ENCODE results near the gene WDR62. TPM values are rescaled to one million over a fixed set of nuclear protein-coding genes. Genes with fewer than 3 reads are reported as not detected.

The WDR62 gene
- total RNA-seq, 4 donors from 2014 or later: 2.4 to 5.8 TPM; not detected in 2

DNA sequence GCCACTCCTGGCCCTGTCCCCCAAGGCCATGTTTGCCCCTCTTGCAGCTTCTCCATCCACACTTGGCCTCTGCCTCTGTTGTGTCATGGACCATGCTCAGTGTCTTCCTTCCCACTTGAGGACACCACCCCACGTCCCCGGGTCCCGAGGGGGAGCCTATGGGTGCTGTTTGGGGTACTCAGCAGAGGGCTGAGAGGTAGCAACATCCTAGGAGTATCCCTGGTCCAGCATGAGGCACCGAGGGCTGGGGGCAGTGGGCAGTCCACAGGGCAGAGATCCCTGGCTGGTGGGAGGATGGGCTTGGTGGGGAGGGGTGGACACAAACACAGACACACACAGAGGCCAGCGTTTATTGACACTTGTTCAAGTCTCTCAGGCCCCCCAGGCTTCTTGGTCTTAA lies 95.9 kb downstream of the WDR62 start:
- Histone ChIP-seq H3K27me3 (no peaks in the 10 kb centered on the region), H3K27ac (peak overlapping the region; percentile 94 to 98), H3K4me1 (peaks cover 0 to 5% of the 10 kb centered on the region in 2 donors), H3K9me3 (no peaks in the 10 kb centered on the region), H3K36me3 (no peaks in the 10 kb centered on the region), H3K4me3 (no peak overlapping the region)
- DNase-seq: no peak
- intact Hi-C loops (cut with DNase I; ENCODE audit: low total_unique reads): no loop called here
- TF ChIP-seq, protein P1, sequence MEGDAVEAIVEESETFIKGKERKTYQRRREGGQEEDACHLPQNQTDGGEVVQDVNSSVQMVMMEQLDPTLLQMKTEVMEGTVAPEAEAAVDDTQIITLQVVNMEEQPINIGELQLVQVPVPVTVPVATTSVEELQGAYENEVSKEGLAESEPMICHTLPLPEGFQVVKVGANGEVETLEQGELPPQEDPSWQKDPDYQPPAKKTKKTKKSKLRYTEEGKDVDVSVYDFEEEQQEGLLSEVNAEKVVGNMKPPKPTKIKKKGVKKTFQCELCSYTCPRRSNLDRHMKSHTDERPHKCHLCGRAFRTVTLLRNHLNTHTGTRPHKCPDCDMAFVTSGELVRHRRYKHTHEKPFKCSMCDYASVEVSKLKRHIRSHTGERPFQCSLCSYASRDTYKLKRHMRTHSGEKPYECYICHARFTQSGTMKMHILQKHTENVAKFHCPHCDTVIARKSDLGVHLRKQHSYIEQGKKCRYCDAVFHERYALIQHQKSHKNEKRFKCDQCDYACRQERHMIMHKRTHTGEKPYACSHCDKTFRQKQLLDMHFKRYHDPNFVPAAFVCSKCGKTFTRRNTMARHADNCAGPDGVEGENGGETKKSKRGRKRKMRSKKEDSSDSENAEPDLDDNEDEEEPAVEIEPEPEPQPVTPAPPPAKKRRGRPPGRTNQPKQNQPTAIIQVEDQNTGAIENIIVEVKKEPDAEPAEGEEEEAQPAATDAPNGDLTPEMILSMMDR (IDR thresholded peaks at IDR 0.05): no peak
- no peak for TF ChIP-seq POLR2A (IDR thresholded peaks at IDR 0.05)

DNA sequence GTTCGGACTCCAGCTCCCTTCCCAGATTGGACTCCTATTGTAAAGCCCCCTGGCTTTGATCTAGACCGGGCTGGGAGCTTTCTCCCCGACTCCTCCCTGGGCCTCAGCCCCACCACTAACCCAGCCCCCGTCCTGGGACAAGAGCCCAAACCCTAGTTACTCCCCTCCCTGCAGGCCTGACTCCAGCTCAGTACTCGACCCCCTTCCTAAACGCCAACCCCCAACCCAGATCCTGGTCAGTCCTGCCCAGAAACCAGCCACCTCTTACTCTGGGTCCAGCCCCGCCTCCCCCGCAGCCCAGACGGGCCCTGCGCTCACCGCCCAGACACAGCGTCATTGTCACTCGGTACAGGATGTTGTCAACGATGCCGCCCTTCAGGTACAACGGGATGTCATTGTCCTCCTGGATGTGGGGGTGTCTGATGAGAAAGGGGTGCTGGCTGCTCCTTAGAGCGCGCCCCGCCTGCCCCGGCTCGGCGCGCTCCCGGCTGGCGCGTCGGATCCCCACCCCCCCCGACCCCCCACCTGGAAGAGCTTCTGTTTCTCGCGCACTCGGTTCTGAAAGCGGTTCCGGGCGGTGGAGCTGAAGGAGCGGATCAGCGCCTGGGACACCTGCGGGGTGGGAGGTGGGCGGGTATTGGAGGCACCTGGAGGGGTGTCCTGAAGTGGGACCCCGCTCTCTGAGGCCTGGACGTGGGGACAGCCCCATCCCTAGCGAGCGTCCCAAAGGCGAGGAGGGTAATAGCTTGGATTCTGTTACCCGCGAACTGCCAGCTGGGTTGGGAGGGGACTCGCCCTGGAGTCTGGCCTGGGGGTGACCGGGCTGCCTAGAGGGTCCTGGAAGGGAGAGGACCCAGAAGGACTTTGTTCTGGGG lies 96.7 kb downstream of the WDR62 start:
- peak; percentile 68 for DNase-seq
- TF ChIP-seq, protein P1 (IDR thresholded peaks at IDR 0.05): no peak
- TF ChIP-seq POLR2A (IDR thresholded peaks at IDR 0.05): peak; percentile 26 to 47
- intact Hi-C loops (cut with DNase I; ENCODE audit: low total_unique reads): no loop called here
- H3K27me3 ChIP-seq: no peaks in the 10 kb centered on the region
- no peaks in the 10 kb centered on the region for H3K36me3 ChIP-seq
- peak overlapping the region; percentile 44 to 50 for H3K4me3 ChIP-seq
- H3K27ac ChIP-seq: peak overlapping the region; percentile 94 to 98
- peaks cover 0 to 5% of the 10 kb centered on the region in 2 donors for H3K4me1 ChIP-seq
- H3K9me3 ChIP-seq: no peaks in the 10 kb centered on the region

DNA sequence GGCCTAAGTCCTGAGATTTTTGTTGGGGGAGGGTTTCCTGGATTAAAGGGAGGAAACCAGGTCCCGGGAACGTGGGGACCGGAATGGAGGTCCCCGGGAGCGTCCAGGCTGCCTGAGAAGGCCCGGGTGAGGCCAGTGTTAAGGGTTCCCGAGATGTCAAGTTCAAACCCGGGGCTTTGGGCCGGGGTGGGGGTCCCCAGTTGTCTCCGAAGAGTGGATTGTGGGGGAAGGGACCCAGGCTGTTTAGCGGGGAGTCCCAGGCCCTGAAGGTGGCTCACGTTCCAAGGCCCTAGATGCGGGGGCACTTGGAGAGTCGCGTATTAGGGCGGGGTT lies 97.3 kb downstream of the WDR62 start:
- Histone ChIP-seq H3K27me3 (no peaks in the 10 kb centered on the region), H3K4me1 (peaks cover 0 to 5% of the 10 kb centered on the region in 2 donors), H3K4me3 (peak overlapping the region; percentile 44 to 50), H3K9me3 (no peaks in the 10 kb centered on the region), H3K27ac (peak overlapping the region; percentile 94 to 98), H3K36me3 (no peaks in the 10 kb centered on the region)
- no peak for DNase-seq
- intact Hi-C loops (cut with DNase I; ENCODE audit: low total_unique reads): no loop called here
- TF ChIP-seq, protein P1 (IDR thresholded peaks at IDR 0.05): no peak
- TF ChIP-seq POLR2A (IDR thresholded peaks at IDR 0.05): no peak

DNA sequence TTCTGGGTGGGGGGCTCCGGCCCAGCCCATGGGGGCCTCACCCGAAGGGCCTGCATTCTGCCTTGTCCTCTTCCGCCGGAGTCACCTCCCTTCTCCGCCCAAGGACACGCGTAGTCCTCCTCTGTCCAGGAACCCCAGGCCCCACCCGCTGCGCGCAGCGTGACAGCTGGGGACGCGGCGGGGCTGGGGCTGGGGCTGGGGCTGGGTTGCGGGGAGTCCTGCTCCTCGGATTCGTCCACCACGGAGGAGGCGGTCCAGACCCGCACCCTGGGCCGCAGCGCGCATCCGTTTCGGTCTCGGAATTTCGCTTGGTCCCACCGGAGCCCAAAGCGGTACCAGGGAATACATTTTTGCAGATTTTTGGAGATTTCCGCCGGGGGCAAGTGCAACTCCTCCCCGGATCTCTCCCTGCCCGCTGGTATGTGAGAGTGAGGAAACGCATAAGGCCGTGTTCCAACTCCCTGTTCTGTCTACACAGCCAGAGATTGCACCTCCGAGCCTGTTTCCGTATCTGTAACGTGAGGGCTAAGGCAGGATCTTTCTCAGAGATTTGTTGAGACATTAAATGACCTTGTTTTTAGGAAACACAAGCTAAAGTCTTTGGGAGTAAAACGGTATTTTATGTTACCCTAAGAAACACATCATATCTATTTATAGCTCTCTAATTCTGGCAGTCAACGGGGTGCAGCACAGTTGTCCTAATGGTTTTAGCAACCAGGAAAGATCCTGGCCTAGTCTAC lies 97.8 kb downstream of the WDR62 start, which contains the start of gene COX7A1:
TSS of gene COX7A1 (minus strand) at position 96 of the 740 bp plus-strand sequence. CDS start at position 56, 40 bp downstream.
- H3K36me3 ChIP-seq: no peaks in the 10 kb centered on the region
- peak within 1 kb of the TSS; percentile 44 to 50 for H3K4me3 ChIP-seq
- H3K9me3 ChIP-seq: no peaks in the 10 kb centered on the region
- TF ChIP-seq, protein P1 (IDR thresholded peaks at IDR 0.05): no peak
- TF ChIP-seq POLR2A (IDR thresholded peaks at IDR 0.05): peak; percentile 42 to 51
- peaks cover 0 to 5% of the 10 kb centered on the region in 2 donors for H3K4me1 ChIP-seq
- H3K27me3 ChIP-seq: no peaks in the 10 kb centered on the region
- intact Hi-C loops (cut with DNase I; ENCODE audit: low total_unique reads): no loop called here
- DNase-seq: peak; percentile 71 to 74
- H3K27ac ChIP-seq: peak within 1 kb of the TSS; percentile 94 to 98

DNA sequence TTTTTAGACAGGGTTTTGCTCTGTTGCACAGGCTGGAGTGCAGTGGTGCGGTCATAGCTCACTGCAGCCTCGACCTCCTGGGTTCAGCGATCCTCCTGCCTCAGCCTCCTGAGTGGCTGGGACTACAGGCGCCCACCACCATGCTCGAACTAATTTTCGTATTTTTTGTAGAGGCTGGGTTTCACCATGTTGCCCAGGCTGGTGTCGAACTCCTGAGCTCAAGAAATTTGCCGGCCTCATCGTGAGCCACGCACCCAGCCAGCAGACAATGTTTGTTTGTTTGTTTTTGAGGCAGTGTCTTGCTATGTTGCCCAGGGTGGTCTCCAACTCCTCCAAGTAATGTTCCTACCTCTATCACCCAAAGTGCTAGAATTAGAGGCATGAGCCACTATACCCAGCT lies 98.4 kb downstream of the WDR62 start:
- H3K4me1 ChIP-seq: peaks cover 0 to 5% of the 10 kb centered on the region in 2 donors
- TF ChIP-seq, protein P1 (IDR thresholded peaks at IDR 0.05): no peak
- no peak for TF ChIP-seq POLR2A (IDR thresholded peaks at IDR 0.05)
- H3K4me3 ChIP-seq: peak overlapping the region; percentile 44 to 50
- H3K27me3 ChIP-seq: no peaks in the 10 kb centered on the region
- H3K36me3 ChIP-seq: no peaks in the 10 kb centered on the region
- intact Hi-C loops (cut with DNase I; ENCODE audit: low total_unique reads): no loop called here
- no peaks in the 10 kb centered on the region for H3K9me3 ChIP-seq
- peak overlapping the region; percentile 94 to 98 for H3K27ac ChIP-seq
- no peak for DNase-seq
